Osteocyte (in vitro differentiated cells): ENCODE measurements around the gene ALG10B. TPM values are rescaled to one million over a fixed set of nuclear protein-coding genes. Genes with fewer than 3 reads are reported as not detected.

Source experiments
- DNase-seq: peaks from one replicate; pipeline ENCODE4 v3.0.0; 2021; ENCODE audit warnings: mixed read lengths; ENCODE audit not compliant: unreplicated experiment; ENCODE audit errors: extremely low spot score
- H3K27ac Mint-ChIP-seq: one replicate; pipeline ENCODE4 v1.8.0; 2021; ENCODE audit warnings: mild to moderate bottlenecking, mixed read lengths; ENCODE audit not compliant: unreplicated experiment
- H3K27me3 Mint-ChIP-seq: one replicate; pipeline ENCODE4 v1.8.0; 2021; ENCODE audit warnings: mixed read lengths; ENCODE audit not compliant: unreplicated experiment
- H3K36me3 Mint-ChIP-seq: one replicate; pipeline ENCODE4 v1.8.0; 2021; ENCODE audit warnings: mixed read lengths; ENCODE audit not compliant: unreplicated experiment
- H3K4me1 Mint-ChIP-seq: one replicate; pipeline ENCODE4 v1.8.0; 2021; ENCODE audit warnings: mixed read lengths; ENCODE audit not compliant: unreplicated experiment
- H3K4me3 Mint-ChIP-seq: one replicate; pipeline ENCODE4 v1.8.0; 2021; ENCODE audit warnings: mild to moderate bottlenecking, moderate library complexity, mixed read lengths; ENCODE audit not compliant: unreplicated experiment
- H3K9me3 Mint-ChIP-seq: one replicate; pipeline ENCODE4 v1.8.0; 2021; ENCODE audit warnings: mixed read lengths; ENCODE audit not compliant: unreplicated experiment
- CTCF ChIP-seq: fragments of 200-600 bp; sonication (generic); IDR thresholded peaks from 2 replicates; pipeline ENCODE4 v1.5.0; 2021; ENCODE audit warnings: antibody characterized with exemption, mild to moderate bottlenecking, moderate library complexity
- long read RNA-seq: library from polyadenylated mRNA; unstranded; transcript quantifications from one replicate; pipeline ENCODE4 v2.0.0, GENCODE V29; 2021
- total RNA-seq: library from RNA; stranded (reverse); gene quantifications from 2 replicates; pipeline ENCODE4 v1.2.1, GENCODE V29; 2021

The ALG10B gene
- 11.8 and 12.5 TPM in 2 replicates for total RNA-seq
- long read RNA-seq, full-length matches to known transcripts = 9 of 12 reads
- long read RNA-seq, partial matches to known transcripts = 0 of 12 reads
- long read RNA-seq, other reads (novel, unspliced or antisense) = 3 of 12 reads

DNA sequence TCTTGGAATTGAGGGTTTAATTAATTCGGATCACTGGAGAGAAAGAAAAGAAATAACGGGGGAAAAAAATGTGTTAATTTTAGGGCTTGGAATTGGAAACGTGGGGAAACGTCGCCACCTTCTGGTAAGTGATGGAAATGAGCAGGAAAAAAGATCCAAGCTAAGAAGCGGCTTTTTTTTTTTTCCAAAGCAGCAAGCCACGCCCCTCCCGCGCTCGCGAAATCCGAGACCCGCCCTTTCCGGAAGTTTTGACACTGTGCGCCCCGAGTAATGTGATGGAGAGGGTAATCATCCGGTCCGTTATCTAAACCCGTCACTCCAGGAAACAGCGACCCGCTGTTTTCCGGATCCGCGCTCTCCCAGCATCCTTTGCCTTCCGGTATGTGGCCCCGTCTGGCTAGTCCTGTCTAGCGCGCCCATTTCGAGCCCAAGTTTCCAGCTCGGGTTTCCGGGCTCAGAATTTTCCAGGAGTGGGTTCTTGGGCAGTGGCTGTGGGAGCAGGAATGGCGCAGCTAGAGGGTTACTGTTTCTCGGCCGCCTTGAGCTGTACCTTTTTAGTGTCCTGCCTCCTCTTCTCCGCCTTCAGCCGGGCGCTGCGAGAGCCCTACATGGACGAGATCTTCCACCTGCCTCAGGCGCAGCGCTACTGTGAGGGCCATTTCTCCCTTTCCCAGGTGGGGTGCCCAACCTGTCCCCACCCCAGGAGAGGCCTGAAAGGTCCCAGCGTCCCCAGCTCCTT lies at the start of gene ALG10B:
ALG10B (plus strand) TSS at position 384 of the 739 bp plus-strand sequence; CDS start at position 504, 120 bp downstream.
- Mint-ChIP-seq H3K4me3 (peak within 1 kb of the TSS; percentile 95), H3K9me3 (no peaks in the 10 kb centered on the region), H3K4me1 (peaks cover 14% of the 10 kb centered on the region), H3K27me3 (peaks cover 2% of the 10 kb centered on the region), H3K27ac (peak within 1 kb of the TSS; percentile 94), H3K36me3 (peaks cover 3% of the 10 kb centered on the region)
- peak; percentile 73 for TF ChIP-seq CTCF
- peak; percentile 98 for DNase-seq

- Mint-ChIP-seq H3K27ac (no peak overlapping the region), H3K27me3 (no peaks in the 10 kb centered on the region), H3K36me3 (no peaks in the 10 kb centered on the region), H3K9me3 (peaks cover 36% of the 10 kb centered on the region), H3K4me3 (no peak overlapping the region), H3K4me1 (no peaks in the 10 kb centered on the region)
- no peak for TF ChIP-seq CTCF
- DNase-seq = no peak
Measured at GRCh38 chr12:38268612-38269011, 48.0 kb upstream of the ALG10B start.

DNA sequence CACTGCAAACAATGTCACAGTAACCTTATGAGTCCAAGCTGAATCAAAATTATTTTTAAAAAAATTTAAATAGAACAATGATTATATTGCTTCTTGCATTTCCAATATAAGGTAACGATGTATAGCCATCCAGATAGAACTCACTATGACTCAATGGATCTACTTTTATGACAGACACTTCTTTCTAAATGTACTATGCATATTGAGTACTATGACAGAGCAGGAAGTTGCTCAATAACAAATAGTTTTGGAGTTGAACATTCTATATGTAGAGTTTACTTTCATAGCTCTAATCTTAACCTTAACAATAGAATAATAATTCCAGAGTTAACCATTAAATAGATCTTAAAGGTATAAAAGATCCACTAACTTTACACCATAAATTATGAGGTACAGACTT lies 46.7 kb upstream of the ALG10B start:
- H3K4me1 Mint-ChIP-seq = no peaks in the 10 kb centered on the region
- peaks cover 36% of the 10 kb centered on the region for H3K9me3 Mint-ChIP-seq

GRCh38 chr12:38279756-38280155 lies 36.8 kb upstream of the ALG10B start:
- TF ChIP-seq CTCF = no peak
- no peaks in the 10 kb centered on the region for H3K4me1 Mint-ChIP-seq
- peaks cover 14% of the 10 kb centered on the region for H3K9me3 Mint-ChIP-seq
- no peak overlapping the region for H3K4me3 Mint-ChIP-seq
- H3K27me3 Mint-ChIP-seq = no peaks in the 10 kb centered on the region
- H3K27ac Mint-ChIP-seq = no peak overlapping the region
- DNase-seq = no peak
- H3K36me3 Mint-ChIP-seq = no peaks in the 10 kb centered on the region

More for the DNA sequence above, 46.7 kb upstream of the ALG10B start:
- H3K4me3 Mint-ChIP-seq = no peak overlapping the region
- H3K27me3 Mint-ChIP-seq = no peaks in the 10 kb centered on the region
- TF ChIP-seq CTCF = no peak
- DNase-seq = no peak
- H3K27ac Mint-ChIP-seq = no peak overlapping the region
- H3K36me3 Mint-ChIP-seq = no peaks in the 10 kb centered on the region

DNA sequence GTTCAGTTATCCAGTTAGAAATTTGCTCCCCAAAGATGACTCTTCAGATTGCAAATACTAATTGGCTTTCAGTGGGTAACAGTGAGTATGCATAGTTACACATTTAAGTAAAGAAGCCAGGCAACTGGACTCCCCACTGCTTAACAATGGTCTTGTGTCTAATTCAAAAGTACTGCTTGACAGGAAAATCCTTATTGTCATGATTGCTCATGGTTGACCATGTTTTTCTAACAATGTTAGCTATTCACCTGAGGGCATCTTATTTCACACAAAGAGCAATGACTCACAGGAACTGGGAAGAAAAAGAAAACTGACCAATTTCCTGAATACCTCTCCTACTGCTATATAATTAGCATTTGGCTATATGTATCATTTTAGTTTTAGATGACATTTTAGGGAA lies 33.7 kb upstream of the ALG10B start:
- no peak overlapping the region for H3K4me3 Mint-ChIP-seq
- H3K4me1 Mint-ChIP-seq = no peaks in the 10 kb centered on the region
- H3K27me3 Mint-ChIP-seq = no peaks in the 10 kb centered on the region
- no peak overlapping the region for H3K27ac Mint-ChIP-seq
- TF ChIP-seq CTCF = no peak
- no peaks in the 10 kb centered on the region for H3K36me3 Mint-ChIP-seq
- peaks cover 13% of the 10 kb centered on the region for H3K9me3 Mint-ChIP-seq
- no peak for DNase-seq
